GM12878 (cell line): Measurements from ENCODE around the gene IRS1. TPM values are rescaled to one million over a fixed set of nuclear protein-coding genes. Genes with fewer than 3 reads are reported as not detected.

ENCODE experiments used
- ATAC-seq: fragments of 200-7000 bp; cut with Tn5 transposase; 3 replicates; pipeline ENCODE4 v1.9.1; 2020; ENCODE audit warnings: mild to moderate bottlenecking, moderate library complexity
- BruUV-seq: library from RNA; stranded (reverse); fragments of 400-500 nt; replicated peaks from 2 replicates; lab custom pipeline; 2021; lab: Mats Ljungman, UMichigan
- CTCF ChIA-PET: fragments of 300-600 bp; sonication (Branson Sonifier 250); formaldehyde crosslinking; extraction: SDS; loops from one replicate; lab custom pipeline; 2021; ENCODE audit warnings: inconsistent platforms; lab: Yijun Ruan, JAX
- POLR2A ChIA-PET: fragments of 350-600 bp; formaldehyde crosslinking; extraction: SDS; loops from one replicate; lab custom pipeline; 2021; ENCODE audit warnings: inconsistent platforms; lab: Charles Lee
- RAD21 ChIA-PET: fragments of 300-600 bp; sonication (Branson Sonifier 250); formaldehyde crosslinking; loops from one replicate; lab custom pipeline; 2023; ENCODE audit warnings: antibody characterized with exemption; ENCODE audit not compliant: unreplicated experiment; lab: Charles Lee
- SMC1A ChIA-PET: fragments of 300-600 bp; sonication (Branson Sonifier 250); formaldehyde crosslinking; loops from one replicate; lab custom pipeline; 2023; ENCODE audit not compliant: unreplicated experiment, uncharacterized antibody; lab: Charles Lee
- DNase-seq: peaks from one replicate; pipeline ENCODE4 v3.0.0-alpha.2; 2011; ENCODE audit warnings: low read depth, low spot score
- FAIRE-seq: peaks from 3 replicates; lab custom pipeline; 2011; peaks lifted over from hg19 to GRCh38; lab: Jason Lieb, UNC
- H2AFZ ChIP-seq: 2 replicates; pipeline ENCODE4 v1.6.0; 2011; ENCODE audit warnings: low read depth, low read length, control low read depth; ENCODE audit not compliant: control insufficient read depth
- H3K27ac ChIP-seq: 2 replicates; pipeline ENCODE4 v1.5.1; 2011; ENCODE audit warnings: control low read depth; ENCODE audit not compliant: control insufficient read depth, insufficient read depth
- H3K27me3 ChIP-seq, 2 experiments: replicated peaks in 1 of 2; 2 replicates each; pipeline versions ENCODE4 v1.6.0 to v1.6.1; 2011; ENCODE audit warnings: low read length in 1 of 2; ENCODE audit not compliant: control insufficient read depth in 2 of 2, insufficient read depth in 2 of 2
- H3K36me3 ChIP-seq, 2 experiments: 2 replicates each; pipeline ENCODE4 v1.5.1; 2011; ENCODE audit warnings: low read length in 1 of 2; ENCODE audit not compliant: control insufficient read depth in 2 of 2, insufficient read depth in 2 of 2
- H3K4me1 ChIP-seq: 2 replicates; pipeline ENCODE4 v1.6.1; 2011; ENCODE audit warnings: mild to moderate bottlenecking, low read length, moderate library complexity, mixed read lengths; ENCODE audit not compliant: control insufficient read depth, insufficient read depth
- H3K4me2 ChIP-seq: 2 replicates; pipeline ENCODE4 v1.6.0; 2011; ENCODE audit warnings: control low read depth; ENCODE audit not compliant: control insufficient read depth, insufficient read depth
- H3K4me3 ChIP-seq: fragments of 200-600 bp; sonication (generic); 2 replicates; pipeline ENCODE4 v1.5.1; 2016
- H3K79me2 ChIP-seq: 2 replicates; pipeline ENCODE4 v1.6.0; 2011; ENCODE audit warnings: low read length; ENCODE audit not compliant: control insufficient read depth, insufficient read depth
- H3K9ac ChIP-seq: 2 replicates; pipeline ENCODE4 v1.8.0; 2011; ENCODE audit warnings: low read length, control low read depth, mixed read lengths; ENCODE audit not compliant: control insufficient read depth, insufficient read depth
- H3K9me3 ChIP-seq: replicated peaks from 3 replicates; pipeline ENCODE4 v1.5.1; 2011; ENCODE audit warnings: mild to moderate bottlenecking, low read length; ENCODE audit not compliant: control insufficient read depth, insufficient read depth
- H4K20me1 ChIP-seq: 2 replicates; pipeline ENCODE4 v1.6.0; 2011; ENCODE audit not compliant: control insufficient read depth, insufficient read depth
- CHD2 ChIP-seq: IDR thresholded peaks from 2 replicates; pipeline ENCODE4 v1.6.1; 2011; ENCODE audit warnings: low read depth, low read length, improper control_type of control experiment, borderline replicate concordance
- CTCF ChIP-seq, 3 experiments: IDR thresholded peaks in 2 of 3; conservative IDR thresholded peaks in 1 of 3; 2 replicates each; pipeline ENCODE4 v1.5.1; 2011; ENCODE audit warnings: low read depth in 3 of 3, low read length in 3 of 3, mild to moderate bottlenecking in 3 of 3, control low read depth in 2 of 3, moderate library complexity in 2 of 3, inconsistent platforms in 1 of 3, mixed read lengths in 1 of 3; ENCODE audit not compliant: control insufficient read depth in 2 of 3, insufficient read depth in 1 of 3; ENCODE audit errors: extremely low read depth in 1 of 3
- EGR1 ChIP-seq, 2 experiments: IDR thresholded peaks; 1 replicate in 1 of 2; 2 replicates in 1 of 2; pipeline ENCODE4 v1.6.1; 2011 to 2012; ENCODE audit warnings: low read depth in 2 of 2, low read length in 2 of 2, borderline replicate concordance in 1 of 2, mild to moderate bottlenecking in 1 of 2, moderate library complexity in 1 of 2
- HDAC6 ChIP-seq: fragments of 200-600 bp; sonication (generic); IDR thresholded peaks from one replicate; pipeline ENCODE4 v1.8.0; 2017; ENCODE audit warnings: antibody characterized with exemption; ENCODE audit not compliant: unreplicated experiment
- WGBS: methylation state at CpG from one replicate; pipeline ENCODE4 v1.1.6; 2016; ENCODE audit warnings: low lambda C conversion rate; ENCODE audit not compliant: insufficient replicate concordance, insufficient coverage; ENCODE audit errors: missing lambda C conversion rate; 5-methylcytosine and 5-hydroxymethylcytosine counted together
- in situ Hi-C: fragments of 300-500 bp; cut with MboI; formaldehyde crosslinking; loops from 9 replicates; pipeline ENCODE4 v1.14.3; 2018; ENCODE audit warnings: mixed read lengths
- intact Hi-C: fragments of 100-400 bp; cut with micrococcal nuclease; formaldehyde crosslinking; loops from one replicate; pipeline ENCODE4 v1.14.2; 2022; ENCODE audit not compliant: unreplicated experiment
- polyA plus RNA-seq, 11 experiments: library from polyadenylated mRNA; depleted of rRNA in 4 of 11; unstranded in 6 of 11; stranded (reverse) in 5 of 11; fragments of >200 nt; fragmentation: Nextera tagmentation in 4 of 11; fragmentation: Illumina TruSeq in 1 of 11; extraction: Ambion mirVana in 4 of 11; extraction: Trizol in 1 of 11; gene quantifications; 1 replicate in 1 of 11; 2 replicates in 10 of 11; pipeline versions ENCODE4 v1.2.1 to v1.2.3, GENCODE V29; 2011 to 2016; ENCODE audit warnings: inconsistent platforms in 2 of 11, missing spikeins in 2 of 11, low read depth in 1 of 11
- total RNA-seq, 4 experiments: library from RNA; depleted of rRNA in 3 of 4; stranded (reverse); fragments of >200 nt in 3 of 4; fragmentation: Illumina TruSeq in 1 of 4; extraction: Trizol in 1 of 4; gene quantifications; 2 replicates each; pipeline versions ENCODE4 v1.2.1 to v1.2.3, GENCODE V29; 2013 to 2021

Gene IRS1
- total and polyA plus RNA-seq, 10 of the 15 experiments (the other 5 are each of a cell fraction or from before 2014, with no cell fraction given) = 0.03 to 1.7 (median 0.34) TPM

GRCh38 chr2:226798422-226799210 is 1.0 kb downstream of the IRS1 start:
- BruUV-seq = no TSS peak
- Histone ChIP-seq H3K36me3 (no peaks in the 10 kb centered on the region), H3K9me3 (no peaks in the 10 kb centered on the region), H3K4me1 (peaks cover 8% of the 10 kb centered on the region), H3K79me2 (no peaks in the 10 kb centered on the region), H3K4me3 (peak overlapping the region; percentile 93), H3K27me3 (no peaks in the 10 kb centered on the region), H3K27ac (no peak overlapping the region), H2AFZ (peak overlapping the region; percentile 66), H3K4me2 (peak overlapping the region; percentile 99), H4K20me1 (no peaks in the 10 kb centered on the region), H3K9ac (peak overlapping the region; percentile 29; the same call in 1 of the 2 replicates)
- ChIA-PET CTCF (interaction anchor here (0.7 to 6.3 kb wide), 7 partner anchors 9 to 909 kb away, joined by 3 to 80 read pairs (median 4); no protein-coding TSS in a partner anchor), POLR2A (no interaction called here), SMC1A (interaction anchor here (0.7 to 1.2 kb wide), 3 partner anchors 9 to 1129 kb away, joined by 3 to 4 read pairs (median 3); no protein-coding TSS in a partner anchor), RAD21 (interaction anchor here (0.7 to 2.4 kb wide), 6 partner anchors 12 to 1767 kb away, joined by 3 to 12 read pairs (median 4); no protein-coding TSS in a partner anchor)
- WGBS = 4% methylated on average over 75 of the region's 80 CpGs
- peak; percentile 41 for ATAC-seq
- TF ChIP-seq CTCF (IDR thresholded peaks at IDR 0.05 in 2 of 3, conservative IDR thresholded peaks at IDR 0.05 in 1 of 3; ENCODE audit: control insufficient read depth in 2 of 3, extremely low read depth in 1 of 3, insufficient read depth in 1 of 3, low read depth in 3 of 3, low read length in 3 of 3) (peak in 2 of 3 experiments; percentile 26 to 27; a peak in 5 of 6 replicates), EGR1 (IDR thresholded peaks at IDR 0.05; ENCODE audit: borderline replicate concordance in 1 of 2, low read depth in 2 of 2, low read length in 2 of 2) (0 out of 3 replicates have a peak, but pooled peaks of 1 of the 2 experiments have one; percentile 8), HDAC6 (peak; percentile 26), CHD2 (no peak)
- intact Hi-C loops (loop anchor here (2.0 kb wide), 1 partner anchor 26 kb away; no protein-coding TSS in a partner anchor), in situ Hi-C loops (loop anchor here (5.0 kb wide), 2 partner anchors 911 to 1131 kb away; no protein-coding TSS in a partner anchor)
- no peak for FAIRE-seq
- no peak for DNase-seq
